Vagina (tissue), 2 donors: ENCODE measurements around the gene RNF182. TPM values are rescaled to one million over a fixed set of nuclear protein-coding genes. Genes with fewer than 3 reads are reported as not detected.
A peak's percentile ranks its signal among the peaks of the same experiment; 100 is the strongest.

ENCODE experiments used
- DNase-seq, 2 donors: peaks; one replicate each; pipeline ENCODE4 v3.0.0-alpha.2; 2017; ENCODE audit errors: extremely low spot score in 2 of 2
- H3K27ac ChIP-seq: fragments of 200-600 bp; sonication (generic); one replicate; pipeline ENCODE4 v1.5.1; 2019
- H3K27me3 ChIP-seq: fragments of 200-600 bp; sonication (generic); one replicate; pipeline ENCODE4 v1.5.1; 2019
- H3K36me3 ChIP-seq, 2 donors: fragments of 200-600 bp; sonication (generic); one replicate each; pipeline ENCODE4 v1.5.1; 2017 to 2019
- H3K4me1 ChIP-seq: fragments of 200-600 bp; sonication (generic); one replicate; pipeline ENCODE4 v1.5.1; 2019
- H3K4me3 ChIP-seq, 2 donors: fragments of 200-600 bp; sonication (generic); 1 replicate in 1 of 2; 2 replicates in 1 of 2; pipeline ENCODE4 v1.5.1; 2016 to 2019
- H3K9me3 ChIP-seq: fragments of 200-600 bp; sonication (generic); one replicate; pipeline ENCODE4 v1.5.1; 2019
- CTCF ChIP-seq, 3 experiments: fragments of 450-650 bp in 2 of 3; fragments of 200-600 bp in 1 of 3; sonication (generic) in 1 of 3; IDR thresholded peaks; one replicate each; pipeline ENCODE4 v1.5.1; 2017 to 2019; ENCODE audit warnings: antibody characterized with exemption in 3 of 3, mild to moderate bottlenecking in 2 of 3, moderate library complexity in 2 of 3
- POLR2A ChIP-seq, 2 donors: fragments of 450-650 bp; IDR thresholded peaks; one replicate each; pipeline ENCODE4 v1.6.1; 2017; ENCODE audit warnings: antibody characterized with exemption in 2 of 2, mild to moderate bottlenecking in 2 of 2, moderate library complexity in 2 of 2
- POLR2AphosphoS5 ChIP-seq, 2 donors: sonication (generic); formaldehyde crosslinking; IDR thresholded peaks; one replicate each; pipeline ENCODE4 v1.9.0; 2017; ENCODE audit warnings: antibody characterized with exemption in 2 of 2, mild to moderate bottlenecking in 2 of 2, low read depth in 1 of 2; ENCODE audit not compliant: insufficient read depth in 1 of 2
- intact Hi-C: fragments of 100-400 bp; cut with DNase I; formaldehyde crosslinking; loops from one replicate; pipeline ENCODE4 v1.15.1; 2023
- total RNA-seq: library from RNA; depleted of rRNA; stranded (reverse); fragments of >200 nt; gene quantifications from one replicate; pipeline ENCODE4 v1.2.3, GENCODE V29; 2016

RNF182 gene
- total RNA-seq, 1 donor from 2014 or later = 2.2 TPM

DNA sequence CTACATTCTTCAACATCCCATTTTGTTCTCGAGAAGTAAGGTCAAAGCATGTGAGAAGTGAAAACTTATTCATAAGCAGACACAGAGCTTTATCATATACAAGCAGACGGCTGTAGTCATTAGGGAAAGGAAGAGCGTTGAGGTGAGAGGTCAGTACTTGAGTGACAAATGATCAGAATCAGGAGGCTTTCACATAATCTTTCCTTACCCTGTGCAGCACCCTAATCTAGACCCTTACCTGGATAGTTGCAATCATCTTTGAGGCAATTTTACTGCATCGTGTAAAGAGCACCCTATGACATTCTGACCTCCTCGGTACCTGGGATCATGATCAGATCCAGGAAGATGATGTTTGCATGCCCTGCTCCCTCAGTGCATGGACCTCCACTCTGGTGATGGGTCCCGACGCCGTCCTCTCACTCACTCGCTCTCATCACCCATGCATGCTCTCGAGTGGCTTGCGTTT is 62.7 kb downstream of the RNF182 start:
- no peak overlapping the region for H3K27ac ChIP-seq

DNA sequence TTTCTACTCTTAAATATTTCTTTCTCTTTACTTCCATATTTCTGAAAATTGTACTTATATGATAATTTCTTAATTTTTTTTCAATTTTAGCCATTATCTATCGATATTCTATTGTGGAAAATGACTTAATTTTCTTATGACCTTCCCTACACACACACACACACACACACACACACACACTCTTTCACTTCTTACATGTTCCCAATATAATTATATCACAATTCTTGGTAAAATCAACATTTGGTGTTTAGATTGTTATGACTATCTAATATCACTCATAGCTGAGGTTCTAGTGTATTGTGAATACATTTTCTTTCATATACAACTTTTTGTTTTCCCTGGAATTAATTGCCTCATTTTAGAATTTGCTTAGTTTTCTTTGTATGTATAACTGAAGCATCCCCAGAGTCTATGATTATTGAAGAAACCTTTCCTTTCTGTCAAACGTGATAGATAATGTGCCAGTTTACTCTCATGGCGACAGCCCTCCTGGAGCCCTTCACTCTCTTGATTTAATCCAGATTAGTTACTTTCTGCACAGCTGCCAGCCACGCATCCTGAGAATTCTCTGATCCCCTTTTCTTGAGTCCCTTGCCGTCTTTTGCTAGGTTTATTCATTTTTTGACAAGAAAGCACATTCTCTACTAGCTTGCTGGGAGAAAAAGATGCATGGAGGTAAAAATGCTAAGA is 63.4 kb downstream of the RNF182 start:
- H3K4me1 ChIP-seq = peaks cover 7% of the 10 kb centered on the region
- TF ChIP-seq POLR2A (IDR thresholded peaks at IDR 0.05) = no peak
- no peak for TF ChIP-seq POLR2AphosphoS5 (IDR thresholded peaks at IDR 0.05; ENCODE audit: insufficient read depth in 1 of 2, low read depth in 1 of 2)
- no peak for TF ChIP-seq CTCF (IDR thresholded peaks at IDR 0.05)
- no peak overlapping the region for H3K27ac ChIP-seq
- no peak for DNase-seq
- no peaks in the 10 kb centered on the region for H3K27me3 ChIP-seq
- no peak overlapping the region for H3K4me3 ChIP-seq
- no peaks in the 10 kb centered on the region for H3K9me3 ChIP-seq
- intact Hi-C loops = no loop called here
- H3K36me3 ChIP-seq = no peaks in the 10 kb centered on the region

More for the DNA sequence above, 62.7 kb downstream of the RNF182 start:
- Histone ChIP-seq H3K4me3 (no peak overlapping the region), H3K27me3 (no peaks in the 10 kb centered on the region), H3K4me1 (peaks cover 7% of the 10 kb centered on the region), H3K9me3 (no peaks in the 10 kb centered on the region), H3K36me3 (no peaks in the 10 kb centered on the region)
- intact Hi-C loops = no loop called here
- no peak for TF ChIP-seq CTCF (IDR thresholded peaks at IDR 0.05)
- TF ChIP-seq POLR2A (IDR thresholded peaks at IDR 0.05) = no peak
- TF ChIP-seq POLR2AphosphoS5 (IDR thresholded peaks at IDR 0.05; ENCODE audit: insufficient read depth in 1 of 2, low read depth in 1 of 2) = no peak
- DNase-seq = no peak

DNA sequence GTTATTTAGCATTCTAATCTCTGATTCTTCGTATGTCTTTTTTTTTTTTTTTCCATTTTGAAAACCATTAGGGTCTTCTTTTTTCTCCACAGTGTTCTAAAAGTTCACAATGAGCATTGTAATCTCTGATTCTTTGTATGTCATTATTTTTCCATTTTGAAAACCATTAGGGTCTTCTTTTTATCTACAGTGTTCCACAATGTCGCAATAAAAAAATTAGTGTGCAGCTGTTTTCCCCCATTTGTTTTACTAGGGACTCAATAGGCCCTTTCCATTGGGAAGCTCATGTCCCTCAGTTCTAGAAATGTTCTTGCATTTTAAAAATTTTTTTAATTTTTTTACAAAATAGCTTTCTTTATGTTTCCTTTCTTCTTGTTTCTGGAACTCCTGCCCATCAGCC is 64.2 kb downstream of the RNF182 start:
- intact Hi-C loops = no loop called here

DNA sequence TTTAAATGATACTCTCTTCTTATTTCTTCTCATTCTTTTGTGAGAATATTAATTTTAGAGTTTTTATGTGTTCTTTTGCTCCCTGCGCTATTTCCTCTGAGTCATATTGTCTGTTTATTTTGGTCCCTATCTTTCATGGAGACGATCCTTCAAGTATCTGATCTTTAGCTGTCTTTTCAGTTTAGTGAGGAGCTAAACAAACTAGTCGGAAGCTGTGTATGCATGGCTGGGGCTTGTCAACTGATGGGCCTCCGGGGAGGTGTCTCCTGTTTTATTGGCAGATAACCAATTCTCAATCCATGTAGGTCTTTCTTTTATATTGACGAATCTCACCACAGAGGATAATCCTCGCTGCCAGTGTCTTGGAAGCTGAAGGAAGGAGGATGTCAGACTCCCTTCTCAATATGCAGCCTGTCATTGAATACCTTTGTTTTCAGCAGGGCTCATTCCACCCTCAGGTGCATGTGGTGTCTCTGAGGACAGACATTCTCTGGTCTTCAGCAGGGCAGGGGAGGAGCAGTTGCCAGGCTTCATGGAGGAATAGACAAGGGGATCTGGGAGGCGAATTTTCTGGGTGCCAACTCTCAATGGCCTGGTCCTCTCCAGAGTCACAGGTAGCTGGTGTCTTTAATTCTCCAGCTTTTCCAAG is 64.9 kb downstream of the RNF182 start:
- Histone ChIP-seq H3K4me3 (no peak overlapping the region), H3K27ac (no peak overlapping the region), H3K9me3 (no peaks in the 10 kb centered on the region), H3K4me1 (peaks cover 7% of the 10 kb centered on the region), H3K27me3 (no peaks in the 10 kb centered on the region), H3K36me3 (no peaks in the 10 kb centered on the region)
- intact Hi-C loops = no loop called here
- DNase-seq = no peak
- TF ChIP-seq CTCF (IDR thresholded peaks at IDR 0.05) (no peak), POLR2AphosphoS5 (IDR thresholded peaks at IDR 0.05; ENCODE audit: insufficient read depth in 1 of 2, low read depth in 1 of 2) (no peak), POLR2A (IDR thresholded peaks at IDR 0.05) (no peak)

More for the DNA sequence above, 64.2 kb downstream of the RNF182 start:
- Histone ChIP-seq H3K36me3 (no peaks in the 10 kb centered on the region), H3K4me1 (peaks cover 7% of the 10 kb centered on the region), H3K27me3 (no peaks in the 10 kb centered on the region), H3K4me3 (no peak overlapping the region), H3K27ac (no peak overlapping the region), H3K9me3 (no peaks in the 10 kb centered on the region)
- no peak for DNase-seq
- no peak for TF ChIP-seq POLR2A (IDR thresholded peaks at IDR 0.05)
- TF ChIP-seq CTCF (IDR thresholded peaks at IDR 0.05) = no peak
- TF ChIP-seq POLR2AphosphoS5 (IDR thresholded peaks at IDR 0.05; ENCODE audit: insufficient read depth in 1 of 2, low read depth in 1 of 2) = no peak

- no peaks in the 10 kb centered on the region for H3K9me3 ChIP-seq
- intact Hi-C loops = no loop called here
- peak in 1 of 2 donors; percentile 14 for TF ChIP-seq POLR2AphosphoS5 (IDR thresholded peaks at IDR 0.05; ENCODE audit: insufficient read depth in 1 of 2, low read depth in 1 of 2)
- TF ChIP-seq POLR2A (IDR thresholded peaks at IDR 0.05) = no peak
- TF ChIP-seq CTCF (IDR thresholded peaks at IDR 0.05) = no peak
- peaks cover 7% of the 10 kb centered on the region for H3K4me1 ChIP-seq
- H3K36me3 ChIP-seq = no peaks in the 10 kb centered on the region
- no peak overlapping the region for H3K27ac ChIP-seq
- H3K4me3 ChIP-seq = no peak overlapping the region
- no peak for DNase-seq
- no peaks in the 10 kb centered on the region for H3K27me3 ChIP-seq
These were observed 66.0 kb downstream of the RNF182 start for GRCh38 chr6:13990796-13991195.
